PC-3 (cell line): ENCODE data around the gene SCUBE3. TPM values are rescaled to one million over a fixed set of nuclear protein-coding genes. Genes with fewer than 3 reads are reported as not detected.
A peak's percentile ranks its signal among the peaks of the same experiment; 100 is the strongest.

Experiments
- ATAC-seq: fragments of 200-7000 bp; cut with Tn5 transposase; 2 replicates; pipeline ENCODE4 v1.9.1; 2020; ENCODE audit warnings: mild to moderate bottlenecking, moderate library complexity
- BruUV-seq: library from RNA; stranded (reverse); fragments of 400-500 nt; replicated peaks from 2 replicates; lab custom pipeline; 2021; lab: Mats Ljungman, UMichigan
- CTCF ChIA-PET: fragments of 300-600 bp; sonication (Branson Sonifier 250); formaldehyde crosslinking; loops from one replicate; lab custom pipeline; 2022; ENCODE audit warnings: antibody characterized with exemption; lab: Charles Lee
- POLR2A ChIA-PET: fragments of 300-600 bp; sonication (Branson Sonifier 250); formaldehyde crosslinking; loops from one replicate; lab custom pipeline; 2022; ENCODE audit warnings: antibody characterized with exemption; ENCODE audit not compliant: unreplicated experiment; lab: Charles Lee
- DNase-seq: peaks from one replicate; pipeline ENCODE4 v3.0.0-alpha.2; 2015
- H2AFZ ChIP-seq: fragments of 300-600 bp; sonication (generic); 2 replicates; pipeline ENCODE4 v1.6.0; 2016; ENCODE audit warnings: antibody characterized with exemption, low read length
- H3F3A ChIP-seq: fragments of 300-600 bp; sonication (generic); one replicate; pipeline ENCODE4 v1.6.0; 2017; ENCODE audit warnings: antibody characterized with exemption, low read length, control low read depth, mild to moderate bottlenecking; ENCODE audit not compliant: unreplicated experiment
- H3K27ac ChIP-seq: fragments of 300-600 bp; sonication (generic); 2 replicates; pipeline ENCODE4 v1.5.1; 2016; ENCODE audit warnings: mild to moderate bottlenecking, low read length
- H3K27me3 ChIP-seq: fragments of 300-600 bp; sonication (generic); 2 replicates; pipeline ENCODE4 v1.6.1; 2016; ENCODE audit warnings: low read length, mixed read lengths
- H3K36me3 ChIP-seq: fragments of 300-600 bp; sonication (generic); 2 replicates; pipeline ENCODE4 v1.6.1; 2016; ENCODE audit warnings: low read depth, mixed run types, low read length, mixed read lengths
- H3K4me1 ChIP-seq: fragments of 300-600 bp; sonication (generic); 2 replicates; pipeline ENCODE4 v1.5.1; 2016; ENCODE audit warnings: low read length; ENCODE audit not compliant: insufficient read depth
- H3K4me2 ChIP-seq: fragments of 300-600 bp; sonication (generic); 2 replicates; pipeline ENCODE4 v1.6.0; 2016; ENCODE audit warnings: low read length
- H3K4me3 ChIP-seq: fragments of 300-600 bp; sonication (generic); 2 replicates; pipeline ENCODE4 v1.5.1; 2016; ENCODE audit warnings: mild to moderate bottlenecking, low read length, mixed read lengths
- H3K79me2 ChIP-seq: fragments of 300-600 bp; sonication (generic); 2 replicates; pipeline ENCODE4 v1.6.1; 2017; ENCODE audit warnings: low read length, mixed read lengths
- H3K9ac ChIP-seq: fragments of 300-600 bp; sonication (generic); 2 replicates; pipeline ENCODE4 v1.6.0; 2016; ENCODE audit warnings: mild to moderate bottlenecking, low read length
- H3K9me2 ChIP-seq: fragments of 300-600 bp; sonication (generic); replicated peaks from 2 replicates; pipeline ENCODE4 v1.6.1; 2016; ENCODE audit warnings: mixed run types, low read length, mixed read lengths
- H3K9me3 ChIP-seq: fragments of 300-600 bp; sonication (generic); 2 replicates; pipeline ENCODE4 v1.6.1; 2016; ENCODE audit warnings: low read length, mixed read lengths
- H4K20me1 ChIP-seq: fragments of 300-600 bp; sonication (generic); 2 replicates; pipeline ENCODE4 v1.6.1; 2016; ENCODE audit warnings: low read length, mixed read lengths
- EZH2 ChIP-seq: fragments of 300-600 bp; sonication (generic); IDR thresholded peaks from one replicate; pipeline ENCODE4 v1.6.1; 2017; ENCODE audit warnings: antibody characterized with exemption, mild to moderate bottlenecking, low read length; ENCODE audit not compliant: unreplicated experiment
- EZH2phosphoT487 ChIP-seq: fragments of 300-600 bp; sonication (generic); IDR thresholded peaks from 2 replicates; pipeline ENCODE4 v1.6.1; 2018; ENCODE audit warnings: mild to moderate bottlenecking, antibody characterized with exemption, low read length, borderline replicate concordance
- intact Hi-C: fragments of 100-400 bp; cut with micrococcal nuclease; formaldehyde crosslinking; loops from 2 replicates; pipeline ENCODE4 v1.9.0; 2023
- total RNA-seq: library from RNA; depleted of rRNA; stranded (reverse); fragments of >200 nt; gene quantifications from 2 replicates; pipeline ENCODE4 v1.2.3, GENCODE V29; 2014
- TF ChIP-seq, protein P1 (sequence below): fragments of 300-600 bp; sonication (generic); conservative IDR thresholded peaks from 2 replicates; pipeline ENCODE4 v1.5.1; 2017; ENCODE audit warnings: antibody characterized with exemption, low read depth, mild to moderate bottlenecking, low read length

The SCUBE3 gene
- total RNA-seq, 1 experiment from 2014 or later: 1.5 TPM

DNA sequence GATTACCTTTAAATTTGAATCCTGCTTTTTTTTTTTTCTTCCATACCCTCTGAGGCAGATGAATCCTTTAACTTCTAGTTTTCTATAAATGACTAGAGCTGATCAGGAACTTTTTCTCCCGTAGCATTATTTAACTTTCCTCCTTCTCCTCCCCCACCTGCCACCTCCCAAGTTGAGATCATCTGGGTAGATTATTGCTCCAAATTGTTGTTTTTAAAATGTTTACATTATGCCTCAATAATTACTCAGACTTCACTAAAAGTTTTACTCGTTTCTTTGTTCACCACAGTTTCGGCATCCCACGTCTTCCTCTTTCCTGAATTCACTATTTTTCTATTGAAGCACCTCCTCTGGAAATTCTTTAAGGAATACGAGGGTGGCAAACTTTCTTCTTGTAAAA is 16.6 kb upstream of the SCUBE3 start:
- Histone ChIP-seq H3K4me1 (peaks cover 57% of the 10 kb centered on the region), H3K4me2 (peak overlapping the region; percentile 71), H3K9me2 (no peaks in the 10 kb centered on the region), H4K20me1 (no peaks in the 10 kb centered on the region), H2AFZ (peak overlapping the region; percentile 7; the same call in 1 of the 2 replicates), H3K9me3 (no peaks in the 10 kb centered on the region), H3K27ac (peak overlapping the region; percentile 89), H3K9ac (peak overlapping the region; percentile 64), H3K36me3 (no peaks in the 10 kb centered on the region), H3K27me3 (no peaks in the 10 kb centered on the region), H3F3A (peaks cover 4% of the 10 kb centered on the region), H3K79me2 (no peaks in the 10 kb centered on the region), H3K4me3 (peak overlapping the region; percentile 31; the same call in 1 of the 2 replicates)
- TF ChIP-seq, protein P1, sequence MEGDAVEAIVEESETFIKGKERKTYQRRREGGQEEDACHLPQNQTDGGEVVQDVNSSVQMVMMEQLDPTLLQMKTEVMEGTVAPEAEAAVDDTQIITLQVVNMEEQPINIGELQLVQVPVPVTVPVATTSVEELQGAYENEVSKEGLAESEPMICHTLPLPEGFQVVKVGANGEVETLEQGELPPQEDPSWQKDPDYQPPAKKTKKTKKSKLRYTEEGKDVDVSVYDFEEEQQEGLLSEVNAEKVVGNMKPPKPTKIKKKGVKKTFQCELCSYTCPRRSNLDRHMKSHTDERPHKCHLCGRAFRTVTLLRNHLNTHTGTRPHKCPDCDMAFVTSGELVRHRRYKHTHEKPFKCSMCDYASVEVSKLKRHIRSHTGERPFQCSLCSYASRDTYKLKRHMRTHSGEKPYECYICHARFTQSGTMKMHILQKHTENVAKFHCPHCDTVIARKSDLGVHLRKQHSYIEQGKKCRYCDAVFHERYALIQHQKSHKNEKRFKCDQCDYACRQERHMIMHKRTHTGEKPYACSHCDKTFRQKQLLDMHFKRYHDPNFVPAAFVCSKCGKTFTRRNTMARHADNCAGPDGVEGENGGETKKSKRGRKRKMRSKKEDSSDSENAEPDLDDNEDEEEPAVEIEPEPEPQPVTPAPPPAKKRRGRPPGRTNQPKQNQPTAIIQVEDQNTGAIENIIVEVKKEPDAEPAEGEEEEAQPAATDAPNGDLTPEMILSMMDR: no peak
- TF ChIP-seq EZH2 (no peak), EZH2phosphoT487 (no peak)
- ATAC-seq: peak; percentile 61
- peak; percentile 88 for DNase-seq
- POLR2A ChIA-PET: no interaction called here
- CTCF ChIA-PET: no interaction called here
- intact Hi-C loops: no loop called here
- no TSS peak for BruUV-seq

DNA sequence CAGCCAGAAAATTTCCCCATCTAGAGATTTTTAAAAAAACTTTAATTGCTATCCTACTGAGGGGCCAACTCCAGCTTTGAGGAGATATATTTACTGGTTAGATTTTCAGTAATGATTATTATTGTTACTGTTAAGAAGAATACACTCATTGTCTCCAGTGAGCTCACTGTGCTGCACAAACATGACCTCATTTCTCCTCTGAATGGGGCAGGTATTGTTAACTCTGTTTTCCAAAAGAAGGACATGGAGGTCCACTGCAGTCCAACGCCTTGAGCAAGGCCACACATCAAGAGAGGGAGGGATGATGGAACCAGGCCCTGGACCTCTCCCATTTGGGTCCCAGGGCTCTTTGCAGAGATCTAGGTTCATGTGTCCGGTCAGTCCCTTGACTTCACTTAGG is 13.9 kb upstream of the SCUBE3 start:
- H3K9ac ChIP-seq: no peak overlapping the region
- DNase-seq (no peak), ATAC-seq (no peak)
- peaks cover 4% of the 10 kb centered on the region for H3F3A ChIP-seq
- POLR2A ChIA-PET: no interaction called here
- intact Hi-C loops: loop anchor here (5.0 to 10.0 kb wide), 2 partner anchors 33 to 215 kb away; no protein-coding TSS in a partner anchor
- BruUV-seq: no TSS peak
- H3K4me2 ChIP-seq: no peak overlapping the region
- no peaks in the 10 kb centered on the region for H3K79me2 ChIP-seq
- H4K20me1 ChIP-seq: no peaks in the 10 kb centered on the region
- H2AFZ ChIP-seq: no peak overlapping the region
- no peaks in the 10 kb centered on the region for H3K9me3 ChIP-seq
- H3K9me2 ChIP-seq: no peaks in the 10 kb centered on the region
- CTCF ChIA-PET: no interaction called here
- no peaks in the 10 kb centered on the region for H3K36me3 ChIP-seq
- H3K27me3 ChIP-seq: no peaks in the 10 kb centered on the region
- H3K27ac ChIP-seq: no peak overlapping the region
- peaks cover 64% of the 10 kb centered on the region for H3K4me1 ChIP-seq
- H3K4me3 ChIP-seq: no peak overlapping the region
- TF ChIP-seq, protein P1: no peak
- TF ChIP-seq EZH2phosphoT487: no peak
- TF ChIP-seq EZH2: no peak

DNA sequence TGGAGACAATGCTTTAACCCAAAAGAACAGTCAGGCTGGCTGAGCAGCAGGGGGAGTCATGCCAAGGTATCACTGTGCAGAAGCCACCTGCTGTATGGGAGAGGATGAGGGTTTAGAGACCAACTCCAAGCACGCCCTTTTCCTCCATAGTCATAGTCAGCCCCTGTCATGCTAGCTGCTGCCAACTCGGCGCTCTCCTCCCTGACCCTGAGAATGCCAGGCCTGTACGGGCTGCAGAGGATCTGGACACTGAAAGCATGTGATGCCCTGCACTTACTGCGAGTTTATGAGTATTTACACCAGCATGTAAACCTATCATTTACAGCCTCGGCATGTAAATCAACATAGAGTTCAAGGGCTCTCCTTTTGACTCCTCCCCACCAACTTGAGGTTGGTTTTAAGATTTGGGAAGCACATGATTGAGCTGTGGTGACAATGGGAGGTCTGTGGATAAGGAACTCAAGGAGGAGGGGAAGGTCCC is 11.7 kb upstream of the SCUBE3 start:
- no peaks in the 10 kb centered on the region for H4K20me1 ChIP-seq
- no peak overlapping the region for H3K4me3 ChIP-seq
- peak overlapping the region; percentile 7; the same call in 1 of the 2 replicates for H2AFZ ChIP-seq
- H3K27ac ChIP-seq: peak overlapping the region; percentile 71
- H3K9ac ChIP-seq: no peak overlapping the region; the same call in 1 of the 2 replicates
- POLR2A ChIA-PET: interaction anchor here (0.6 to 0.7 kb wide), 2 partner anchors 17 to 406 kb away, joined by 3 to 5 read pairs; no protein-coding TSS in a partner anchor
- H3K4me1 ChIP-seq: peaks cover 47% of the 10 kb centered on the region
- H3K4me2 ChIP-seq: no peak overlapping the region
- H3K9me2 ChIP-seq: no peaks in the 10 kb centered on the region
- H3K79me2 ChIP-seq: no peaks in the 10 kb centered on the region
- H3K36me3 ChIP-seq: no peaks in the 10 kb centered on the region
- peaks cover 4% of the 10 kb centered on the region for H3F3A ChIP-seq
- peak; percentile 29 for DNase-seq
- no peaks in the 10 kb centered on the region for H3K27me3 ChIP-seq
- no TSS peak for BruUV-seq
- TF ChIP-seq, protein P1: peak; percentile 36; the same call in 1 of the 2 replicates
- no peak for TF ChIP-seq EZH2
- intact Hi-C loops: loop anchor here (2.0 to 10.0 kb wide), 3 partner anchors 17 to 217 kb away; no protein-coding TSS in a partner anchor
- CTCF ChIA-PET: no interaction called here
- H3K9me3 ChIP-seq: no peaks in the 10 kb centered on the region
- peak; percentile 42 for ATAC-seq
